ENCODE measurements around the gene SAE1. TPM values are rescaled to one million over a fixed set of nuclear protein-coding genes. Genes with fewer than 3 reads are reported as not detected.
A peak's percentile ranks its signal among the peaks of the same experiment; 100 is the strongest.

The SAE1 gene
- total RNA-seq, 4 donors from 2014 or later = 22.4 to 51.9 (median 44.7) TPM

- Histone ChIP-seq H3K27me3 (no peaks in the 10 kb centered on the region), H3K27ac (peak overlapping the region; percentile 99), H3K9me3 (no peaks in the 10 kb centered on the region), H3K36me3 (no peaks in the 10 kb centered on the region), H3K4me1 (peaks cover 55% of the 10 kb centered on the region), H3K4me3 (peak overlapping the region; percentile 97)
- DNase-seq (ENCODE audit: low spot score in 2 of 2) = no peak
- 5% methylated on average over 12 of the region's 12 CpGs for WGBS
- no peak for TF ChIP-seq EP300 (IDR thresholded peaks at IDR 0.05)
- TF ChIP-seq CTCF (IDR thresholded peaks at IDR 0.05) = no peak
- TF ChIP-seq POLR2A (IDR thresholded peaks at IDR 0.05) = no peak
Measured at GRCh38 chr19:47110521-47111005, 20.1 kb upstream of the SAE1 start.

- WGBS = under 1% methylated on average over 32 of the region's 35 CpGs
- no peaks in the 10 kb centered on the region for H3K36me3 ChIP-seq
- no peak for DNase-seq (ENCODE audit: low spot score in 2 of 2)
- TF ChIP-seq POLR2AphosphoS5 (IDR thresholded peaks at IDR 0.05) (no peak), EP300 (IDR thresholded peaks at IDR 0.05) (no peak), POLR2A (IDR thresholded peaks at IDR 0.05) (no peak), CTCF (IDR thresholded peaks at IDR 0.05) (no peak)
- H3K4me1 ChIP-seq = peaks cover 50% of the 10 kb centered on the region
- H3K27ac ChIP-seq = peak overlapping the region; percentile 99
- H3K27me3 ChIP-seq = no peaks in the 10 kb centered on the region
- H3K9me3 ChIP-seq = no peaks in the 10 kb centered on the region
- peak overlapping the region; percentile 97 for H3K4me3 ChIP-seq
Measured at GRCh38 chr19:47111006-47111621, 19.5 kb upstream of the SAE1 start.

- peak overlapping the region; percentile 99 for H3K27ac ChIP-seq
- H3K36me3 ChIP-seq = no peaks in the 10 kb centered on the region
- DNase-seq (ENCODE audit: low spot score in 2 of 2) = no peak
- WGBS = 0% methylated on average over 7 of the region's 24 CpGs
- H3K4me3 ChIP-seq = peak overlapping the region; percentile 97
- no peak for TF ChIP-seq EP300 (IDR thresholded peaks at IDR 0.05)
- no peak for TF ChIP-seq POLR2A (IDR thresholded peaks at IDR 0.05)
- no peak for TF ChIP-seq CTCF (IDR thresholded peaks at IDR 0.05)
- no peak for TF ChIP-seq POLR2AphosphoS5 (IDR thresholded peaks at IDR 0.05)
- H3K9me3 ChIP-seq = no peaks in the 10 kb centered on the region
- peaks cover 44% of the 10 kb centered on the region for H3K4me1 ChIP-seq
- H3K27me3 ChIP-seq = no peaks in the 10 kb centered on the region
Measured at GRCh38 chr19:47111682-47112165, 18.9 kb upstream of the SAE1 start.

- DNase-seq (ENCODE audit: low spot score in 2 of 2) = peak; percentile 92 to 94
- Histone ChIP-seq H3K9me3 (no peaks in the 10 kb centered on the region), H3K27ac (peak overlapping the region; percentile 99), H3K27me3 (no peaks in the 10 kb centered on the region), H3K4me3 (peak overlapping the region; percentile 97), H3K4me1 (peaks cover 37% of the 10 kb centered on the region), H3K36me3 (no peaks in the 10 kb centered on the region)
- under 1% methylated on average over 65 of the region's 85 CpGs for WGBS
- TF ChIP-seq CTCF (IDR thresholded peaks at IDR 0.05) = no peak
- TF ChIP-seq POLR2A (IDR thresholded peaks at IDR 0.05) = peak in 1 of 2 donors; percentile 76
Measured at GRCh38 chr19:47112166-47112996, 18.3 kb upstream of the SAE1 start.
